Stimulated activated CD4-positive, alpha-beta T cell treated with anti-CD3 and anti-CD28 coated beads, Interleukin-1b, Interleukin-23, amount 100 ng/mL, for 24 hours (primary cell): ENCODE measurements around the gene FSTL5.

Experiments
- DNase-seq, 4 experiments: peaks; one replicate each; pipeline ENCODE4 v3.0.0-alpha.2; 2020; ENCODE audit warnings: low read depth in 4 of 4, low spot score in 1 of 4

The FSTL5 gene

DNA sequence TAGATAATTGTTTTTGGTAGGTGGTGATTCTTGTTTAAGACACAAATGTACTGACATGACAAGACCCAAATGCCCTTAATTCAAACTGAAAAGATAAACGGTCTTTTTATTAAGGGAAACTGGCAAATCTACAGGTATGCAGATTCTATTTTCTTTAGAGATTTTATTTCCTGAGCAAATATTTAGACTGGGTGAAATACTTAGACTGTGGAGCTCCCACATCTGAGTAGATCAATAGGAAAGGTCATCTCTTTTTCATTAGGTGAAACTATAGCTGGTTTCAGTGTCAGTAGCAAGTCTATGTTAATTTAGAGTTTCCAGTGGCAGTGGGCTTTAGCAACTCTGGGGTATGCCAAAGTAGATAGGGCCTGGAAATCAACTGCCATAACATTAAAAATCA, 446.7 kb downstream of the FSTL5 start:
- no peak for DNase-seq

- no peak for DNase-seq
Observed at GRCh38 chr4:161714931-161715330, 448.9 kb downstream of the FSTL5 start.

DNA sequence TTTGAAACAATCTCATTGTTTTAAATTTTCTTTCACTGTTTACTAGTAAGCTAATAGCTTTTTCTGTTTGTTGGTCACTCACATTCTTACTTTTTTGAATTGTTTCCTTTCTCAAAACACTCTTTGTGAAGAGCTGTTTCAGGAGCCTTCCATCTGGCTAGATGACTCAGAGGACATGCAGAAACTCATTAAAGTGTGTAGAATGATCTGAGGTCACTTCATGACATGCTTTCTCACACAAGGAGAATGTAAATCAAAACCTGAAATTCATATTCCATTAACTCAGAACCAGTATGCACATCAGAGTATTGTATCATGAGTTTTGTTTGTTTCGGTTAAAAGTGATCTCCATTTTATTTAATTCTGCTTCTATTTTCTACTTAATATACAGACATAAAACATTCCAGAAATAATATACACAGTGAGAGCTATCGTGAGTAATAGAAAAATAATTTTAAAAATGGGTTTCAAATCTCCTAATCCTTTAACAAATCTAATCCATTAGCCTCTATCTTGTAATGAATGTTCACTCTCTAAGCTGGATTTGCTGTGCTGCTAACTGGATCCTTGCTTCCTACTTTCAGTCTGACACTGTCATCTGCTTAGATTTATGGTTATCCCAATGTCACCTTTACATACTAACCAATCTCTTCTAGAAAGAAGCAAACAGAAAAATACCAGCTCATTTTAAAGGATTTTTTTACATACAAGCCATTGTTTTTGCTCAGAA, 449.6 kb downstream of the FSTL5 start:
- no peak for DNase-seq

DNA sequence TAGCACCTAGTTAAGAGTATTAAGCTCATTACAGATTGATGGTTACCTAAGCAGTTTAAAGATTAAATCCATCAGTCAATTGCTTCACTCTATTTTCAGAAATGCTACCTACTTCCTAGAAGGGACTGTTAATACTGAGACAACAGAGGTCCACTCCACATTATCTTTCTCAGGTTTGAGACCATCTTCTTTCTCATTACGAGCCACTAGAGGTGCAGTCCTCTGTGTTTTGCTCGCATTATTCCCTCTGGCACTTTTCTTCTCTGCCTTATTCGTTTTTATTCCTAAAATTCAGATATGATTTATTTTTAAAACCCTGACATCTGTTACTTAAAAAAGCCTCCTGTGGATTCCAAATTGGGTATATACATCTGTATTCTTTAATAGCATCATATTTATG, 459.1 kb downstream of the FSTL5 start:
- no peak for DNase-seq

DNA sequence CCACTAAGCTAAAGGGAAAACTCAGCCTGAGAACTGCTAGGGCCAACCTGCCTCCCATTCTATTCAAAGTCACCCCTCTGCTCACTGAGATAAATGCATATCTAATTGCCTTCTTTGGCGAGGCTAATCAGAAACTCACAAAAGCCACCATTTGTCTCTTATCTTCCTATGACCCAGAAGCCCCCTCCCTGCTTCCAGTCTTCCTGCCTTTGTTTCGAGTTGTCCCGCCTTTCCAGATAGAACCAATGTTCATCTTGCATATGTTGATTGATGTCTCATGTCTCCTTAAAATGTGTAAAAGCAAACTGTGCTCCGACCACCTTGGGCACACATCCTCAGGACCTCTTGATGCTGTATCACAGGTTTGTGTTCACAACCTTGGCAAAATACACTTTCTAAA, 459.8 kb downstream of the FSTL5 start:
- DNase-seq = no peak

GRCh38 chr4:161702287-161702686, 461.5 kb downstream of the FSTL5 start:
- no peak for DNase-seq

- no peak for DNase-seq
Observed at GRCh38 chr4:161696944-161697343, 466.9 kb downstream of the FSTL5 start.

DNA sequence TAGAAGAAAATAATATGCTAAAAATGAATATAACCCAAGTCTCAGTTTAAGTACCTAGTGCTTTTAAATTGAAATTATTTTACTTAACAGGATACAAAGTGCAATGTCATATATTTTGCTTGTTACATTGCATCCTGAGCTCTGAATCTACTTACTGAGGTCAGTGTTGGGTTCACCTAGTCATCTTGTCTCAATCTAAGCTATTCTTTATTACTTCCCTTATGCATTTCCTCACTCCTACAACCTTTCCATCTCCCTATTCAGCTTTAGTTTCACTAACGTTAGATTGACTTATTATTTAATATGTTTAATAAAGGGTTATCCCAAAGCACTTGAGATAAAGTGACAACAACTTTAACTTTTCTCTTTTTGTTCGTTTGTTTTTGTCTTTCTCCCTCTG, 483.7 kb downstream of the FSTL5 start:
- DNase-seq = no peak

DNA sequence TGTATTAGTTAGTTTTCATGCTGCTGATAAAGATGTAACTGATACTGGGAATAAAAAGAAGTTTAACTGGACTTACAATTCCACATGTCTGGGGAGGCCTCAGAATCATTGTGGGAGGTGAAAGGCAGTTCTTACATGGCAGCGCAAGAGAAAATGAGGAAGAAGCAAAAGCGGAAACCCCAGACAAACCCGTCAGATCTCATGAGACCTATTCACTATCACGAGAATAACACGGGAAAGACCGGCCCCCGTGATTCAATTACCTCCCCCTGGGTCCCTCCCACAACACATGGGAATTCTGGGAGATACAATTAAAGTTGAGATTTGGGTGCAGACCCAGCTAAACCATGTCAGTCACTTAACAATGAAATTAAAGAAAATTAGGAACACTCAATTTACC, 499.1 kb downstream of the FSTL5 start:
- no peak for DNase-seq

DNA sequence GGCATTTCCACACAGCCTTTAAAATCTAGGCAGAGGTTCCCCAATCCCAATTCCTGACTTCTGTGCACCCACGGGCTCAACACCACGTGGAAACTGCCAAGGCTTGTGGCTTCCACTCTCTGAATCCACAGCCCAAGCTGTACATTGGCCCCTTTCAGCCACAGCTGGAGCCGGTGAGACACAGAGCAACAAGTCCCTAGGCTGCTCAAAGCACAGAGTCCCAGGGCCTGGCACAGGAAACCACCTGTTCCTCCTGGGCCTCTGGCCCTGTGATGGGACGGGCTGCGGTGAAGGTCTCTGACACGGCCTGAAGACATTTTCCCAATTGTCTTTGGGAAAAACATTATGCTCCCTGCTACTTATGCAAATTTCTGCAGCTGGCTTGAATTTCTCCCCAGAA, 500.0 kb downstream of the FSTL5 start:
- DNase-seq = no peak

DNA sequence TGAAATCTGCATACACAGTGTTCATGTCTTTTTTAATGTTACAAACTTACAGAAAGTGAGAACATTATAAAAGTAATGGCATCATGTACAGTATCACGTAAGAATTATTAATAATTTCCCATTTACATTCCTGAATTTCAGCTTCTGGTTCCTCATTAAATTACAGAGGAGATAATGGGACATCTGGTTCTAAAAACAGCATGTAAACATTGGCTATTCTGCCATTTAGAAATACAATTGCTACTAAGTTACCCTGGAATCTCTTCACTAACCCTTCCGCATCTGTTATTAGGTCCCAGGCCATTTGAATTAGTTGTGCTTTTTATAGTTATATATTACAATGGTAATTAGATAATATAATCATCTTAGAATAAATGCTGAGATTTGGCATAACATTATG, 505.1 kb downstream of the FSTL5 start:
- no peak for DNase-seq

DNA sequence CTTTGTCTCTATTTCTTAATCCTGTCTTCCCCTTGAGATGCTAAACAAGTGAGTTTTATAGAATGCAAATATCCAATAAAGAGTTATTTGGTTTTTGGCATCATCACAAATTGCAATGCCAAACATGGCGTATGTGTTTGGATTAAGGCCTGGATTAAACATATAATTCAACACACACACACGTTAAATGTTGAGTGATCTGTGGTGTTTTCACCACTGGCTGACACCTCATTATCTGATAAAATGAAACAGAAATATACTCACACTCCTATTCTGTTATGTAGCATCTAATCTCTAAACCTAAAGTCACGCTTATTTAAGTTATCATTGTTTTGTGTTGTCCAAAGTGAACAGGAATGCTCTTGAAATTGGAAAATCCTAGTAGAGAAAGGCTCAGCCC, 506.2 kb downstream of the FSTL5 start:
- no peak for DNase-seq

- no peak for DNase-seq
Observed at GRCh38 chr4:161656594-161656993, 507.2 kb downstream of the FSTL5 start.

DNA sequence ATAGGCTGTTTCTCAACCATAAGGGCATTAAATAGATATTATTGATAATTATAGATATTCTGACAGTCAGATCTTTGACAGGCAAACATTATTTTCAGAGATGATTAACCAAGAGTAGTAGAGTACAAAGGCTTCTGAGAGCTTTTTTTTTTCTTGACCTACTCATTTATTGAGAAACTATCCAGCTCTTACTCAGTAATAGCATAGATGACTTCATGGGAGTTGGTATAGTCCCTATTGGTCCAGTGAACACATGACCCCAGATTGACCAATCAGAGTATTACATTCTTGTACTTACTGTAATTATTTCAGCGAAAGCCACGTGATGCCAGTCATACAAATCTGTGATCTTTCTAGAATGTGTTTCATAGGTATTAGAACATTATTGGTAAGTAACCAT, 508.7 kb downstream of the FSTL5 start:
- no peak for DNase-seq

DNA sequence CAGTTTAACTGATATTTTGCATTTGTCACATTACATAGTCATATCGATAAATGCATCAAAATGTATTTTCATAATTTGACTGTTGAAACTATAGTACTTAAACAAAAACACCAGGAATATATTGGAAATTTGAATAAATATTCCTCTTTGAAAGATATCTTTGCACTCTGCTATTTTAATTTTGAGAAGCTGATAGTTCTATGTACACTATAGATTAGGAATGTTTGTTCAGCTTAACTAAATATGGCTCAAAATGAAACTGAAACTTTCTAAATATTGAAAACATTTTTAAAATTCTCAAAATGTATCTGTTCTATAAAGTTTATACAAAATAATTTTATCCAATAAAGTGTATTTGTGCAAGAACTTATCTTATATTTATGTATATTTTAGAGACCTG, 510.1 kb downstream of the FSTL5 start:
- no peak for DNase-seq

GRCh38 chr4:161651586-161651985, 512.2 kb downstream of the FSTL5 start:
- DNase-seq = no peak

- DNase-seq = no peak
Observed at GRCh38 chr4:161650812-161651211, 513.0 kb downstream of the FSTL5 start.

GRCh38 chr4:161647757-161648156, 516.0 kb downstream of the FSTL5 start:
- DNase-seq = no peak

GRCh38 chr4:161642708-161643107, 521.1 kb downstream of the FSTL5 start:
- no peak for DNase-seq

GRCh38 chr4:161629694-161630441, 533.9 kb downstream of the FSTL5 start:
- no peak for DNase-seq

GRCh38 chr4:161604516-161605300, 559.1 kb downstream of the FSTL5 start:
- DNase-seq = no peak

DNA sequence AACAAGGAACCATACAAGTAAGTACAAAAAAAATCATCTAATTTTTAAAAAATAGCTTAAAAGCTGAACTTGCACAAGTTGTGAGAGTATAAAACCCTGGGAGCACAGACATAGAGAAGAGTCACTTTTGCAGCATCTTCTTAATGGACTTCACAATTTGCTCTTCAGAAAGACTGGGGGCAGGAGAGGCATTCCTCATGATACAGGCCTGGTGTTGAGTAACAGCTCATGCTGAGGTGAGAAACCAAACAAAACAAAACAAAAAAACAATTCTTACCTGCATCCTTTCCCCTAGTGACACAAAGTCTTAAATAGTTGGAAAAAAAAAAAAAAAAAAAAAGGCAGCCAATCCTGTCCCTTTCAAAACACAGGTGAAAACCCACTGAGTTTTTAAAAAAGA, 562.8 kb downstream of the FSTL5 start:
- DNase-seq = no peak
